IPS DF 19.7 (cell line): Measurements from ENCODE around the gene LOX.

Experiments
- DNase-seq: peaks from one replicate; pipeline ENCODE4 v3.0.0-alpha.2; 2013; ENCODE audit warnings: low read depth, low spot score

LOX gene

DNA sequence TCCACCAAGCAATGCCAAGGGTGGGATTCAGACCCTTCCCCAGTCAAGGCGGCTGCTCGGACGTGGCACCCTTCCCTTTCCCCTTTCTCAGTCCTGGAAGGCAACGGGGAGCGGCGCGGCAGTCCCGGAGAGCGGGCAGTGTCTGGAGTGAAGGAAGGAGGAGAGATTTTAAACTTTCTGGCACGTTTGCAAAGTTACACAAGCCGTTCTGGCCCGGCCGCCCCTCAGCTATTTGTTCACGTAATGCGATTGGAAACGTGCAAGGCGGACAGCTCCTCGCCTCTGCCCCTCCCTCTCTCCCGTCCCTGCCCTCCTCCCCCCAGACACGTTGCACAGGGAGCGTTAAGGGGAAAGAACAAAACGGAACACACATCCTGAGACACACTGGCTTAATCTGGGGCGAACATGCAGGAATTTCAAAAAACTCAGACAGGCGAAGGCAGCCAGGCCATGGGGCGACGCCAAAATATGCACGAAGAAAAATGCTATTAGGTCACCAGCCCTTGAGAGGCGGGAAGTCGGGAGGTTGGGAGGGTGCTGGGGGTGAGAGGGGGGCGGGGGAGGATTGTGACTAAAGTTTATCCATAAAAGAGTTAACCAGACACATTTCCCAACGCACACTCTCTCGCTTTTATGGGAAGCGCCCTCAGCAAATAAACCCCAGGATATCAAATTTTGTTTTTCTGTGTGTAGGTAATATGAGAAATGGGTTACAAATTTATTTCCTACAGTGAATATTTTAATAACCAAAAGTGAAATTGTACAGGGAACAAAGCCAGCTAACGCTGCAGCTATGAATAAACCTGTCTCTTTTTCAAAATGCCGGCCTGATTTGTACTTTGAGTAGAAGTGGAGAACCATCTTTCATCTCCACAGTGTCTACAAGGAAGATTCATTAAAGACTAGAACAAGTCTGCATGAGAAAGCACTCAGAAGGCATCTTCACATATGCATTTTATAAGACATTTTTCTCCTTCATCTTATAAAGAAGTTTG is at the start of gene LOX:
TSS of gene LOX (minus strand) at position 144 of the 995 bp plus-strand sequence. CDS start 274 bp downstream, outside the sequence.
- no peak for DNase-seq

DNA sequence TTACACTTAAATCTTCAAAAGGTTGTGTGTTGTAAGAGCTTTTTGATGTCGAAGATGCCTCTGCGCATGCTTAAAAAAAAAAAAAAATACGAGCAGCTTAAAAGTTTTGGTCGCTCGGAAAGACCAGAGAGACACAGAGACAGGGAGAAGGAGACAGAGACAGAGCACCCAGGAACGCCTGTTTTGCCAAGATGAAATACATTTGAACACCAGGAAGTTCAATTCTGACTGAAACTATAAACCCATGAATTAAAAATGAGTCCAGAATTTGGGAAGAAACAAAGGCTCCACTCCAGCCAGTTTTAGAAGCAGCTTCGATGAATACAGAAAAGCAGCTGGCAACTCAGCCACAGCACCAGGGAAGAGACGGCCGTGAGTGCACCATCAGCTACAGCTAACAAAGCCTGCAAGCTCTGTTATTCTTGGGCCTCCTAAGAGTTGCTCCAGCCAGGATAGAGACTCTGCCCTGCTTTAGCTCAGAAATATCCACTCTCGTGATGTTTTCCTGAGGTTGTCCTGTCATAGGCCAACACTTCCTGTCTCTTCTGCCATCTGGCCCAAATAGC is 48.8 kb upstream of the LOX start:
- no peak for DNase-seq

DNA sequence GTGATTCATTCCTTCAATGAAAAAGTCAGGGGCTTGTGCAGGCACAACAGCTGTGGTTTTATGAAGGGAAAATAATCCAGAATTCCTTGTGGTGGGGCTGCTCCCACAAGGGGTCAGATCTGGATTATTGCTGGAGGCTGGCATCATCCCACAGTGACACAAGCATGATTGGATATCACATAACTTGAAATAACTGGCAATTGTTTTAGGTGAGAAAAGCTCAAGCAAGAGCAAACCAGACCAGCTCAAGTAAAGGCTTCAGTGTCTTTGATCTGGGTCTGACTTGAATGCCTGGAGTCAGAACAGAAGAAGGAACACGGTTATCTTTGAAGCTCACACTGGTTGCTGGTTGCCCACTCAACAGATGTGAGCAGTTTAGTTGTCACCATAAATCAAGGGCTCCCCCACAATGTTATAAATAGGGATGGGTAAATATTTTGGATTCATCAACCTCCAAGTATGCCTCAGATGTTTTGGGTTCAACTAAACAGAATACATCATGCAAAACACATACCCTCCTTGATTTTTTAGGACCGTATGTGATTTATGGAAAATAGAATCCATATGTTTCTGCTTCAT is 48.2 kb upstream of the LOX start:
- no peak for DNase-seq

DNA sequence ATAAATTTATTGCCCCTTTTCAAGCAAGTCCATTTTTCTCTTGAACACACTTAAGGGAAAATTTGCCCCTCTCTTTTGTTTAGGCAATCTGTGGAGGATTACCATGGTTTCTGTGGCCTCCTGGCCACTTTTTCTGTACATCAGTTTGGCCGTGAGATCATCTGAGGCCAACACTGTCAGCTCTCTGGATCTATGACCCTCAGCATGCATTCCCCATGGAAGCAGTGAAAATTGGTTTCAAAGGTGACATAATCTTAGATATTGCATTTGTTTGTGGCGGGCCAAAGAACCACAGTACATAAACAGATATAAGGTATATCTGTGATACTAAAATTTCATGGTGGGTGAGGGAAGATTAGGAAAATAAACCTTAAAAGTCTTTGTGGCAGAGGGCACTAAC is 46.7 kb upstream of the LOX start:
- DNase-seq: no peak

DNA sequence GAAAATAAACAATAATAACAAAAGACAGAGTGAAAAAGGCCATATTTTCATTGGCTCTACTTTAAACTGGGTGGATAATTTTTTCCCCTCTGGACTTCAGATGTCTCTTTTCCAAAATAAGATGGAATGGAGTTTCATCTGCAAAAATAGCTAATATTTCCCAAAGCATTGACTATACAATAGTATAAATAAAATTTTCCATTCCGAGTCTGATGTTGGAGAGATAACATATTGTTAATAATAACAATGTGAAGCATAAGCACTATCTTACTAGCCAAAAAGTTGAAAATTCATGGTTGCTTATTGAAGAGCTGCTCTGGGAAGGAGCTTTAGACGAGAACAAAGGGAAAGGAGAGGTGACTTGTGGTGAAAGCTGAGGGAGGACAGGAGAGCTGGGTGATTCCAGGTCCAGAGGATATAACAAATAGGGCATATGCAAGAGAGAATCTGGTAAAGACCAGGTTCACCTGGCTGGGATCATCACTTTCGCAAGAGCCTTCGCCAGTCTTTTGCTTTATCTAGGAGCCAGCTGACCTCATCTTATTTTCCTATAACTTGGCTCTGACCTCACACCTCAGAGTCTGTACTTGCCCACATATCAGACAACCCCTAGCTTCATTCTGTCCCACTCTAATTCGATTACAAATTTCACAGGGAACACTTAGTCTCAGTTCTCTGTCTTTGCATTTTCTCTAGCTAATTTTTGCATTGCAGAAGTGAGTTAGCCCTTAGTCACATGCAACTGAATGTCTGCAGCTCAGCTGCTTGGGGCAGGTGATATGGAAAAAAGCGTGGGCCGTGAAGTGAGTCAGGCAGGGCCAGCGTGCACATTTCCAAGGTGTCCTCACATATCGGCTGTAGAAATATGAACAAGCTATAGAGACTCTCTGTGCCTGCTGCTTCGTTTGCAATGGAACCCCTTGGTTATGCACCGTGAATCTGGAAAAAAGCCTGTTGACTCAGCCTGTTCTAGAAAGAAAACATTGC is 43.7 kb upstream of the LOX start:
- DNase-seq: no peak

- no peak for DNase-seq
Observed at GRCh38 chr5:122120957-122121356, 42.9 kb upstream of the LOX start.

- no peak for DNase-seq
Observed at GRCh38 chr5:122120493-122120892, 42.4 kb upstream of the LOX start.

DNA sequence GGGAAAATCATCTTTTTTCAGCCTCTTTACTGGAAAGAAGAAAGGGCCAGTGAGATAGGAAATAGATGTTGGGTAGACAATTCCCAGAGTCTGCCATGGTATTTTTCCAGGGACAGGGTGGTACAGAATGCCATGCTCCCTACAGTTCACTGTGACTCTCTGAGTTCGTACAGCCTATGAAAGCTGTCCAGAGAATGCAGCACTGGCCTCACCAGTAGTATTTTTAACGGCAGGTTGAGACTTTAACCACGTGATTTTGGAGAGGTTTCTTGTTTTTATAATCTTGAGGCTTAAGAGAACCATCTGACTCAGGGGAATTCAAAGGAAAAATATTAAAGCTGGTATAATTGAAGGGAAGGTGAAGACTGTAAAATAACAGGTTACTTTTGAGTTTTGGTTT is 41.1 kb upstream of the LOX start:
- no peak for DNase-seq

GRCh38 chr5:122118356-122118948 is 40.4 kb upstream of the LOX start:
- DNase-seq: no peak

DNA sequence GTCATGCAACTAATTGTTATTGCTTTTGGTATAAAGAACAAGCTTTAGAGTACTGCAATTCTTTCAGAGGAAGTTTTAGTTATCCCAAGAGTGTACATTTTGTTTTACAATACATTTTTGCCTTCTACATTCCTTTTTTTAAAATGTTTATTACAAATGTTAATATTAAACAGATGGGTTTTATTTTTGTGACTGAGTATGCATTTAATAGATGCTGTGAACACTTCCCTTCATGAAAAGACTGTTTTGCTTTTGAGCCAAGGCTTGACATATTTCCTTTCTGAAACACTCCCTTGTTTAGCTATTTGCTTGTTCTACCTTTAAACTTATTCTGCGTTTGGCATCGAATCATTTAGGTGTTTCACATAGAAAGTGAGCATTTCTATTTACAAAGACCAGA is 36.4 kb upstream of the LOX start:
- no peak for DNase-seq

DNA sequence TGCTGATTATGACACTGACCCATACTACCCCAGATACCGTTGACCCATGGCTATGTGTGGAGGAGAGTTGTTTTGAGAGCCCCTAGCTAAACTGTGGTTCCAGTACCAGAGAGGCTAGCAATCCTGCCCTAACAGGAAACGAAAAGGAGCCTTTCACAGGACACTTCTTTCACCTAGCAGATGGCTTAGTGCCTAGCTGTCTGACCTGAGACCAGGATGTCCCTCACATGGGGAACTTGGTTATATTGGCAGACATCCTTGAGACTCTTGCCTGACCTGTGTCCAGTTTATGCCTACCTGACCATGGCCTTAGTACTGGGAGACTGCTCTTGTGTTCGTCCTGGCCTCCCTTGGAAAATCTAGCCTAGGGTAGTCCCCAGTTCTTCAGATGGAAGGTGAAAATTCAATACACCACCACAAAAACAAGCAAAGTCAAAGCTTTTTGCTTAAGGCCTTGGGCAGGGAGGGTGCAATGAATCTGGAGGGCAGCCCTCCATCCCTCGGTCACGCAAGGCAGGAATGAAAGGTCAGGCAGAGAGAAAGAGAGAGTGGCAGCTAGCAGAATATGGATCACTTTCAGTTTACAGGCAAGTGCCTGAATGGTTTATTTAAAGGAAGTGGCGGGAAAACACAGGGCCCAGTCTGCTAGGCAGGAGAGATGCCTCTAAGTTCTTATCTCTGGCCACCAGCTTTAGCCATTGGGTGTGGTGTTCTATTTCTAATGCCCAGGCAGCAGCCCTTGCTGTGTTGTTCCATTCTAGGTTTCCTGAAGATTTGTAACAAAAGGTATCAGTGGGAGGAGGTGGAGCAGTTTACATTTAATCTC is 34.9 kb upstream of the LOX start:
- no peak for DNase-seq

DNA sequence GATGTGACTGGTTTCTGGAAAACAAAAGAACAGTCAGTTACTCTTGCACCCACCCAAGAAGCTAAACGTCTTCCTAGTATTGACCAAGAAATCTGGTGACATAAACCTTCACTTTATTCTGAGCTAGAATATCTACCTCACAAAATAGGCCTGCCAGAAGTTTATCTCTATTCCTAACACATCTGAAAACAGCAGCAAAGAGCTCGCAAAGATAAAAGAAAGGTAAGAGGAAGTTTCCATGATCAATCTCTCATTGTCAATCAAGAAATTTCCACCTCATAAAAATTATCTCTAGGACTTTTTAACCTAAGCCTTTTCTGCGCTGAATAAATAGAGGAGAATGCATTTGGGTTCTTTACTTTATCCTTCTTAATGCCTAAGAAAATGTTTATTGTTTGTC is 34.0 kb upstream of the LOX start:
- DNase-seq: no peak

GRCh38 chr5:122111460-122111859 is 33.4 kb upstream of the LOX start:
- DNase-seq: no peak

DNA sequence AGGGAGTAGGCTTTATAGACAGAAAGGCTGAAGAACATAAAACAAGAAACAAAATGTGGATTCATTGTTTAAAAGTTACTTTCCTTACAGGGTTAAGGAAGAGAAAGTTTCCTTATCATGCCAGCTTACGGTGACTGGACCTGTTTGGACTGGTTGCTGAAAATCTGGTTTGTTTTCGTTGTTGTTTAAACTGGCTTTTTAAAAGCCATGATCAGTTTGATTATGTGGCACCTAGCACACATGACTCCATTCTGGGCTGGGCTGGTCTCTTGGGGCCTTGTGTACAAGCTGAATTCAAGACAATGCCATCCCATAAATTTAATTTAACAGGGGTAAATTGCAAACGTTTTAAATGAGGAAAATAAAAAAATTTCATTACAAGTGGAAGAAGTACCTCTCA is 32.9 kb upstream of the LOX start:
- no peak for DNase-seq

- DNase-seq: no peak
Observed at GRCh38 chr5:122107016-122107415, 29.0 kb upstream of the LOX start.

DNA sequence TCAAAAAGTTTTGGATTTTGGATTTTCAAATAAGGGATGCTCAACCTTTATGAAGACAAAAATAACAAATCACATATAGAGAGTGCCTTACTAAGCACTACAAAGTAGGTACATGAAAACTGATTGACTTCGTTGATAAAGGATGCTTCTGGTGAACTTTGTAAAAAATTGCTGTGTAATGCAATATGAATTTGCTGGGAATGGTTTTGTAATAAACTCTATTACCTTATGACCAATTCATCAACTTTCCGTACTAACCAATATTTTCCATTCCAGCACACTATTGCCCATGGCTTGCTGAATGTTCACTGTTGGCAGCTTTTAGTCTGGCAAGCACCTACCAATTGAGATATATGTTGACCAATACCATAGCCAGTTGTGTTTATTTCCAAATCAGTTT is 27.9 kb upstream of the LOX start:
- DNase-seq: no peak

- DNase-seq: no peak
Observed at GRCh38 chr5:122102825-122103224, 24.8 kb upstream of the LOX start.

GRCh38 chr5:122101636-122102285 is 23.7 kb upstream of the LOX start:
- no peak for DNase-seq

- DNase-seq: no peak
Observed at GRCh38 chr5:122099060-122099790, 21.2 kb upstream of the LOX start.
